A549 (cell line): Measurements from ENCODE around the gene HDAC7. TPM values are rescaled to one million over a fixed set of nuclear protein-coding genes. Genes with fewer than 3 reads are reported as not detected.

Experiments
- ATAC-seq, 2 experiments: fragments of 200-7000 bp in 1 of 2; fragments of >200 bp in 1 of 2; cut with Nextera tagmentation in 1 of 2; cut with Tn5 transposase in 1 of 2; 3 replicates each; pipeline versions ENCODE4 v1.8.0 to v1.9.1; 2018 to 2020; ENCODE audit warnings: mild to moderate bottlenecking in 1 of 2, moderate library complexity in 1 of 2
- CTCF ChIA-PET: fragments of 300-600 bp; sonication (Branson Sonifier 250); formaldehyde crosslinking; extraction: SDS; loops from one replicate; lab custom pipeline; 2021; ENCODE audit warnings: antibody characterized with exemption, inconsistent platforms; lab: Yijun Ruan, JAX
- POLR2A ChIA-PET: fragments of 350-600 bp; formaldehyde crosslinking; extraction: SDS; loops from one replicate; lab custom pipeline; 2021; ENCODE audit warnings: antibody characterized with exemption, inconsistent platforms; lab: Yijun Ruan, JAX
- DNase-seq, 2 experiments: peaks; one replicate each; pipeline versions ENCODE4 v3.0.0 to v3.0.0-alpha.2; 2011 to 2016; ENCODE audit warnings: low read depth in 1 of 2, low spot score in 1 of 2
- FAIRE-seq: peaks from 2 replicates; lab custom pipeline; 2011; peaks lifted over from hg19 to GRCh38; lab: Jason Lieb, UNC
- H3K27ac ChIP-seq, 2 experiments: fragments of >200 bp; sonication (Bioruptor Twin); formaldehyde crosslinking; 3 replicates each; pipeline ENCODE4 v1.5.1; 2016 to 2017
- H3K4me1 ChIP-seq: fragments of >200 bp; sonication (Bioruptor Twin); formaldehyde crosslinking; 3 replicates; pipeline ENCODE4 v1.6.1; 2016
- H3K4me2 ChIP-seq: fragments of >200 bp; sonication (Bioruptor Twin); formaldehyde crosslinking; 3 replicates; pipeline ENCODE4 v1.6.1; 2016
- H3K4me3 ChIP-seq: fragments of >200 bp; sonication (Bioruptor Twin); formaldehyde crosslinking; 3 replicates; pipeline ENCODE4 v1.5.1; 2016
- H3K9me3 ChIP-seq: fragments of >200 bp; sonication (Bioruptor Twin); formaldehyde crosslinking; 3 replicates; pipeline ENCODE4 v1.6.1; 2016
- ATOH8 ChIP-seq: fragments of 250-450 bp; sonication (Bioruptor Pico); IDR thresholded peaks from 2 replicates; pipeline ENCODE4 v1.5.0; 2020; ENCODE audit warnings: low read depth, mild to moderate bottlenecking, moderate library complexity
- CEBPB ChIP-seq, 2 experiments: fragments of >200 bp in 1 of 2; sonication (Bioruptor Twin) in 1 of 2; formaldehyde crosslinking in 1 of 2; IDR thresholded peaks; 2 replicates each; pipeline ENCODE4 v1.6.1; 2012 to 2016
- EHF ChIP-seq: fragments of 250-450 bp; sonication (Bioruptor Pico); IDR thresholded peaks from 2 replicates; pipeline ENCODE4 v1.5.0; 2020; ENCODE audit warnings: mild to moderate bottlenecking
- EP300 ChIP-seq, 2 experiments: fragments of >200 bp; sonication (Bioruptor Twin); formaldehyde crosslinking; IDR thresholded peaks; 2 replicates in 1 of 2; 3 replicates in 1 of 2; pipeline ENCODE4 v1.6.1; 2016 to 2017
- ESRRA ChIP-seq: fragments of 150-350 bp; IDR thresholded peaks from 2 replicates; pipeline ENCODE4 v1.6.1; 2014; ENCODE audit warnings: mild to moderate bottlenecking, low read length, borderline replicate concordance
- FOSL2 ChIP-seq, 2 experiments: fragments of 450-650 bp in 1 of 2; fragments of >200 bp in 1 of 2; sonication (Bioruptor Twin) in 1 of 2; formaldehyde crosslinking; IDR thresholded peaks; 2 replicates each; pipeline versions ENCODE4 v1.5.0 to v1.6.1; 2016 to 2020; ENCODE audit warnings: mild to moderate bottlenecking in 1 of 2, moderate library complexity in 1 of 2
- FOXS1 ChIP-seq: fragments of 250-450 bp; sonication (Bioruptor Pico); IDR thresholded peaks from 2 replicates; pipeline ENCODE4 v1.5.0; 2020; ENCODE audit warnings: mild to moderate bottlenecking, moderate library complexity
- GATA3 ChIP-seq: IDR thresholded peaks from 2 replicates; pipeline ENCODE4 v1.6.1; 2012; ENCODE audit warnings: borderline replicate concordance
- HDAC2 ChIP-seq: fragments of 200-600 bp; sonication (generic); IDR thresholded peaks from 2 replicates; pipeline ENCODE4 v1.6.1; 2016
- HMGXB4 ChIP-seq: fragments of 250-450 bp; sonication (Bioruptor Pico); IDR thresholded peaks from 2 replicates; pipeline ENCODE4 v1.5.0; 2021; ENCODE audit warnings: mild to moderate bottlenecking, moderate library complexity, borderline replicate concordance
- HOXA7 ChIP-seq: fragments of 250-450 bp; sonication (Bioruptor Pico); IDR thresholded peaks from 2 replicates; pipeline ENCODE4 v1.5.0; 2020; ENCODE audit warnings: mild to moderate bottlenecking, moderate library complexity
- JUN ChIP-seq, 2 experiments: fragments of >200 bp; sonication (Bioruptor Twin); formaldehyde crosslinking; IDR thresholded peaks; 2 replicates in 1 of 2; 3 replicates in 1 of 2; pipeline ENCODE4 v1.6.1; 2016 to 2017
- KDM5A ChIP-seq: fragments of 200-600 bp; sonication (generic); IDR thresholded peaks from 2 replicates; pipeline ENCODE4 v1.6.1; 2016; ENCODE audit warnings: antibody characterized with exemption, mild to moderate bottlenecking
- MYC ChIP-seq: IDR thresholded peaks from 2 replicates; pipeline ENCODE4 v1.6.1; 2012; ENCODE audit warnings: mild to moderate bottlenecking, inconsistent platforms, low read length, improper control_type of control experiment, borderline replicate concordance
- RAD21 ChIP-seq, 2 experiments: fragments of >200 bp in 1 of 2; sonication (Bioruptor Twin) in 1 of 2; formaldehyde crosslinking in 1 of 2; IDR thresholded peaks in 1 of 2; conservative IDR thresholded peaks in 1 of 2; 2 replicates in 1 of 2; 3 replicates in 1 of 2; pipeline ENCODE4 v1.6.1; 2012 to 2018; ENCODE audit warnings: inconsistent platforms in 1 of 2
- SMC3 ChIP-seq: fragments of >200 bp; sonication (Bioruptor Twin); formaldehyde crosslinking; IDR thresholded peaks from 3 replicates; pipeline ENCODE4 v1.6.1; 2018; ENCODE audit warnings: inconsistent platforms
- ZFP36 ChIP-seq: fragments of 450-650 bp; IDR thresholded peaks from 2 replicates; pipeline ENCODE4 v1.6.1; 2014; ENCODE audit warnings: borderline replicate concordance; ENCODE audit not compliant: partially characterized antibody
- WGBS: methylation state at CpG from one replicate; pipeline ENCODE4 v1.1.6; 2017; ENCODE audit errors: missing lambda C conversion rate; 5-methylcytosine and 5-hydroxymethylcytosine counted together
- polyA plus RNA-seq, 4 experiments: library from polyadenylated mRNA; depleted of rRNA in 3 of 4; stranded (reverse); fragments of >200 nt; fragmentation: RNase III in 1 of 4; extraction: RNeasy Plus Mini Kit Qiagen cat#74134 plus additional on column Dnase treatment in 1 of 4; gene quantifications; 2 replicates in 3 of 4; 3 replicates in 1 of 4; pipeline ENCODE4 v1.2.3, GENCODE V29; 2011 to 2017
- TF ChIP-seq, protein P1 (sequence below): fragments of 200-600 bp; sonication (generic); IDR thresholded peaks from 2 replicates; pipeline ENCODE4 v1.6.1; 2016; ENCODE audit warnings: antibody characterized with exemption, mild to moderate bottlenecking, moderate library complexity
- TF ChIP-seq, protein P2 (sequence below): fragments of 150-350 bp; IDR thresholded peaks from 2 replicates; pipeline ENCODE4 v1.6.1; 2014; ENCODE audit warnings: low read depth, mild to moderate bottlenecking, low read length
- TF ChIP-seq, protein P3 (sequence below): fragments of >200 bp; sonication (Bioruptor Twin); formaldehyde crosslinking; IDR thresholded peaks from 3 replicates; pipeline ENCODE4 v1.5.1; 2016

HDAC7 gene
- polyA plus RNA-seq, 2 of the 4 experiments (the other 2 are of a cell fraction) = 17.2 to 36.0 TPM

DNA sequence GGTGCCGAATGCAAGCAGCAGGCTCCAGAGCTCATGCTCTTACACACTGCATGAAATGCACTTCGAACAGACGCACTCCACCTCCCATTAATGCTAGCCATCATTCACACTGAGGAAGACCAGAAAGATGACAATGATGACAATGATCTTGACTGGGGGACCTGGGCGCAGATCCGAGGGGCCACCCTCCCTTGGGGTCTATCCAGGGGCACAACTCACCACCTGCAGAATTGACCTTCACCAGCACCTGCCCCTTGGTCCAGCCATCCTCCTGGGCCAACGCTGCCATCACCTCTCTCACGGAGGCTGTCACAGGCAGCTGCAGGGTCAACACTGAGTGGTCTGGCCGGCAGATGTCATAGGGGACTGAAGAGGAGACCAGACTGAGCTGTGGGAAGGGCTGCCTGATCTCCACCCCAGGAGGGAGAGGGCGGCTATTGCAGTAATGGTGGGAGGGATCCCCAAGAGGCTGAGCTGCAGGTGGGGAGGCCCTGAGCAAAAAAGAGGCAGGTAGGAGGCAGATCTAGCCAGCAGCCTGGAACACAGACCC, 76.3 kb downstream of the HDAC7 start:
- DNase-seq (no peak), ATAC-seq (no peak), FAIRE-seq (no peak)
- TF ChIP-seq, protein P1, sequence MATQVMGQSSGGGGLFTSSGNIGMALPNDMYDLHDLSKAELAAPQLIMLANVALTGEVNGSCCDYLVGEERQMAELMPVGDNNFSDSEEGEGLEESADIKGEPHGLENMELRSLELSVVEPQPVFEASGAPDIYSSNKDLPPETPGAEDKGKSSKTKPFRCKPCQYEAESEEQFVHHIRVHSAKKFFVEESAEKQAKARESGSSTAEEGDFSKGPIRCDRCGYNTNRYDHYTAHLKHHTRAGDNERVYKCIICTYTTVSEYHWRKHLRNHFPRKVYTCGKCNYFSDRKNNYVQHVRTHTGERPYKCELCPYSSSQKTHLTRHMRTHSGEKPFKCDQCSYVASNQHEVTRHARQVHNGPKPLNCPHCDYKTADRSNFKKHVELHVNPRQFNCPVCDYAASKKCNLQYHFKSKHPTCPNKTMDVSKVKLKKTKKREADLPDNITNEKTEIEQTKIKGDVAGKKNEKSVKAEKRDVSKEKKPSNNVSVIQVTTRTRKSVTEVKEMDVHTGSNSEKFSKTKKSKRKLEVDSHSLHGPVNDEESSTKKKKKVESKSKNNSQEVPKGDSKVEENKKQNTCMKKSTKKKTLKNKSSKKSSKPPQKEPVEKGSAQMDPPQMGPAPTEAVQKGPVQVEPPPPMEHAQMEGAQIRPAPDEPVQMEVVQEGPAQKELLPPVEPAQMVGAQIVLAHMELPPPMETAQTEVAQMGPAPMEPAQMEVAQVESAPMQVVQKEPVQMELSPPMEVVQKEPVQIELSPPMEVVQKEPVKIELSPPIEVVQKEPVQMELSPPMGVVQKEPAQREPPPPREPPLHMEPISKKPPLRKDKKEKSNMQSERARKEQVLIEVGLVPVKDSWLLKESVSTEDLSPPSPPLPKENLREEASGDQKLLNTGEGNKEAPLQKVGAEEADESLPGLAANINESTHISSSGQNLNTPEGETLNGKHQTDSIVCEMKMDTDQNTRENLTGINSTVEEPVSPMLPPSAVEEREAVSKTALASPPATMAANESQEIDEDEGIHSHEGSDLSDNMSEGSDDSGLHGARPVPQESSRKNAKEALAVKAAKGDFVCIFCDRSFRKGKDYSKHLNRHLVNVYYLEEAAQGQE = no peak
- TF ChIP-seq, protein P2, sequence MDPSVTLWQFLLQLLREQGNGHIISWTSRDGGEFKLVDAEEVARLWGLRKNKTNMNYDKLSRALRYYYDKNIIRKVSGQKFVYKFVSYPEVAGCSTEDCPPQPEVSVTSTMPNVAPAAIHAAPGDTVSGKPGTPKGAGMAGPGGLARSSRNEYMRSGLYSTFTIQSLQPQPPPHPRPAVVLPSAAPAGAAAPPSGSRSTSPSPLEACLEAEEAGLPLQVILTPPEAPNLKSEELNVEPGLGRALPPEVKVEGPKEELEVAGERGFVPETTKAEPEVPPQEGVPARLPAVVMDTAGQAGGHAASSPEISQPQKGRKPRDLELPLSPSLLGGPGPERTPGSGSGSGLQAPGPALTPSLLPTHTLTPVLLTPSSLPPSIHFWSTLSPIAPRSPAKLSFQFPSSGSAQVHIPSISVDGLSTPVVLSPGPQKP = no peak
- TF ChIP-seq ATOH8 (CRISPR knock-in tag) (no peak), ZFP36 (no peak), HDAC2 (no peak), EP300 (IDR thresholded peaks at IDR 0.05) (no peak), CEBPB (IDR thresholded peaks at IDR 0.05) (no peak), EHF (no peak), HOXA7 (no peak), HMGXB4 (CRISPR knock-in tag) (no peak), KDM5A (no peak), FOSL2 (IDR thresholded peaks at IDR 0.05) (no peak), FOSL2 (CRISPR knock-in tag; IDR thresholded peaks at IDR 0.05) (no peak)
- 60% methylated on average over 9 of the region's 9 CpGs for WGBS
- Histone ChIP-seq H3K27ac (no peak overlapping the region), H3K4me1 (peaks cover 8% of the 10 kb centered on the region), H3K4me2 (no peak overlapping the region), H3K4me3 (no peak overlapping the region), H3K9me3 (no peaks in the 10 kb centered on the region)
- POLR2A ChIA-PET = interaction anchor here (2.0 kb wide), 1 partner anchor 16 kb away, joined by 5 read pairs; no protein-coding TSS in a partner anchor
- CTCF ChIA-PET = interaction anchor here (1.0 to 43.9 kb wide), 27 partner anchors 13 to 711 kb away, joined by 3 to 1399 read pairs (median 7); partner anchors contain the start of genes ENDOU, RAPGEF3 and SLC48A1

DNA sequence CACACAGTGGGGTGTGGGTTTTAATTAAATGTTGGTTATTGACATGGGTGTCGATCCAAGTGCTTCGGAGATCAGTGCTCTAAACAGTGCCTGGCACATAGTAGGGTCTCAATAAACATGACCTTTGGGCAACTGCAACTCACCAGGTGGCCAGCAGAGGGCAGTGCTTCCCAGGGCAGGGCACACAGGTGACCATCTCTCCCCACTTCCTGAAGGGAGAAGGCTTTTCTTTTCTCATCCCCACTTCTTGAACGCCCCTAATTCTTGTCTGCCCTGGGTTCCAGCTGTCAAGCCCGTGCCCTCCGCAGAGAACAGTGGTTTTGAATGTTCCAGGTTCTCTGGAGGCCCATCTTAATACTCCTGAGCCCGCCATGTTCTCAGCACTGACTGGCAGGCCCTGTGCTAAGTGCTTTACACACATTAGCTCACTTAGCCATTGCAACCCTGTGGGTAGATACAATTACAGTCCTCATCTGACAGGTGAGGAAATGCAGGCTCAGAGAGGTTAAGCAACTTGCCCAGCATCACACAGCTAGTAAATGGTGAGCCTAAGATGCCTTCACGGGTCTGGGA, 77.4 kb downstream of the HDAC7 start:
- ATAC-seq (peak; percentile 12 to 75; a peak in 3 of 6 replicates), FAIRE-seq (no peak), DNase-seq (peak; percentile 63 to 67)
- no peak overlapping the region for H3K4me3 ChIP-seq
- 28% methylated on average over 7 of the region's 7 CpGs for whole genome bisulfite sequencing
- peaks cover 8% of the 10 kb centered on the region for H3K4me1 ChIP-seq
- ChIA-PET POLR2A (interaction anchor here (2.0 kb wide), 1 partner anchor 17 kb away, joined by 5 read pairs; no protein-coding TSS in a partner anchor), CTCF (interaction anchor here (0.6 to 43.9 kb wide), 43 partner anchors 14 to 963 kb away, joined by 3 to 1399 read pairs (median 5); partner anchors contain the start of genes ENDOU, RAPGEF3, RPAP3 and SLC48A1)
- no peak overlapping the region for H3K27ac ChIP-seq
- H3K4me2 ChIP-seq = no peak overlapping the region
- no peaks in the 10 kb centered on the region for H3K9me3 ChIP-seq
- TF ChIP-seq RAD21 (conservative IDR thresholded peaks at IDR 0.05 in 1 of 2, IDR thresholded peaks at IDR 0.05 in 1 of 2) (peak; percentile 93 to 97), ZFP36 (peak; percentile 56), GATA3 (0 out of 2 replicates have a peak, but pooled peaks have one; percentile 13), HOXA7 (no peak), ESRRA (peak; percentile 99), JUN (IDR thresholded peaks at IDR 0.05) (no peak), FOXS1 (no peak), SMC3 (peak; percentile 94), MYC (no peak)
- TF ChIP-seq, protein P3, sequence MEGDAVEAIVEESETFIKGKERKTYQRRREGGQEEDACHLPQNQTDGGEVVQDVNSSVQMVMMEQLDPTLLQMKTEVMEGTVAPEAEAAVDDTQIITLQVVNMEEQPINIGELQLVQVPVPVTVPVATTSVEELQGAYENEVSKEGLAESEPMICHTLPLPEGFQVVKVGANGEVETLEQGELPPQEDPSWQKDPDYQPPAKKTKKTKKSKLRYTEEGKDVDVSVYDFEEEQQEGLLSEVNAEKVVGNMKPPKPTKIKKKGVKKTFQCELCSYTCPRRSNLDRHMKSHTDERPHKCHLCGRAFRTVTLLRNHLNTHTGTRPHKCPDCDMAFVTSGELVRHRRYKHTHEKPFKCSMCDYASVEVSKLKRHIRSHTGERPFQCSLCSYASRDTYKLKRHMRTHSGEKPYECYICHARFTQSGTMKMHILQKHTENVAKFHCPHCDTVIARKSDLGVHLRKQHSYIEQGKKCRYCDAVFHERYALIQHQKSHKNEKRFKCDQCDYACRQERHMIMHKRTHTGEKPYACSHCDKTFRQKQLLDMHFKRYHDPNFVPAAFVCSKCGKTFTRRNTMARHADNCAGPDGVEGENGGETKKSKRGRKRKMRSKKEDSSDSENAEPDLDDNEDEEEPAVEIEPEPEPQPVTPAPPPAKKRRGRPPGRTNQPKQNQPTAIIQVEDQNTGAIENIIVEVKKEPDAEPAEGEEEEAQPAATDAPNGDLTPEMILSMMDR = peak; percentile 98
- TF ChIP-seq, all 56 proteins: peak for 6
